HCT116 (cell line): ENCODE data around the gene IFT122. TPM values are rescaled to one million over a fixed set of nuclear protein-coding genes. Genes with fewer than 3 reads are reported as not detected.

Source experiments
- ATAC-seq: fragments of 200-7000 bp; cut with Tn5 transposase; 2 replicates; pipeline ENCODE4 v1.9.1; 2020; ENCODE audit warnings: mild to moderate bottlenecking, moderate library complexity
- BruUV-seq: library from RNA; stranded (reverse); fragments of 400-500 nt; replicated peaks from 2 replicates; lab custom pipeline; 2021; lab: Mats Ljungman, UMichigan
- CTCF ChIA-PET: fragments of 300-600 bp; sonication (Branson Sonifier 250); formaldehyde crosslinking; loops from one replicate; lab custom pipeline; 2021; ENCODE audit warnings: antibody characterized with exemption; lab: Charles Lee
- POLR2A ChIA-PET: fragments of 300-600, 350-600 bp; sonication (Branson Sonifier 250); formaldehyde crosslinking; loops from one replicate; lab custom pipeline; 2021; ENCODE audit warnings: antibody characterized with exemption; lab: Charles Lee
- RAD21 ChIA-PET, 2 experiments: fragments of 300-600 bp; sonication (Branson Sonifier 250); formaldehyde crosslinking; loops; one replicate each; lab custom pipeline; 2023; ENCODE audit warnings: low total read pairs in 2 of 2; ENCODE audit not compliant: uncharacterized antibody in 2 of 2, unreplicated experiment in 2 of 2, low non-redundant PET in 1 of 2; lab: Charles Lee
- DNase-seq: peaks from one replicate; pipeline ENCODE4 v3.0.0-alpha.2; 2010; ENCODE audit warnings: low read depth, low spot score
- H2AFZ ChIP-seq: fragments of 200-600 bp; shearing (Covaris generic), sonication (generic); 2 replicates; pipeline ENCODE4 v1.6.1; 2017; ENCODE audit warnings: low read depth, mixed run types, mixed read lengths, antibody characterized with exemption, low read length; ENCODE audit not compliant: poor library complexity, severe bottlenecking
- H3K27ac ChIP-seq: 2 replicates; pipeline ENCODE4 v1.5.1; 2012; ENCODE audit warnings: low read depth, low read length
- H3K27me3 ChIP-seq: fragments of 200-600 bp; sonication (generic); 2 replicates; pipeline ENCODE4 v1.6.1; 2016; ENCODE audit warnings: mixed run types, low read length, mixed read lengths; ENCODE audit not compliant: insufficient read depth
- H3K36me3 ChIP-seq, 2 experiments: fragments of 200-500 bp in 1 of 2; fragments of 200-600 bp in 1 of 2; sonication (Bioruptor generic) in 1 of 2; sonication (generic) in 1 of 2; 2 replicates each; pipeline versions ENCODE4 v1.5.1 to v1.6.1; 2014 to 2016; ENCODE audit warnings: low read length in 2 of 2, inconsistent platforms in 1 of 2, mixed read lengths in 1 of 2, mixed run types in 1 of 2; ENCODE audit not compliant: insufficient read depth in 2 of 2, control insufficient read depth in 1 of 2
- H3K4me1 ChIP-seq, 2 experiments: fragments of 200-600 bp in 1 of 2; sonication (generic) in 1 of 2; 2 replicates each; pipeline versions ENCODE4 v1.5.1 to v1.6.1; 2012 to 2017; ENCODE audit warnings: low read length in 2 of 2, inconsistent platforms in 1 of 2, mild to moderate bottlenecking in 1 of 2, mixed read lengths in 1 of 2, mixed run types in 1 of 2, moderate library complexity in 1 of 2; ENCODE audit not compliant: insufficient read depth in 2 of 2, control insufficient read depth in 1 of 2
- H3K4me2 ChIP-seq: fragments of 200-600 bp; sonication (generic); 2 replicates; pipeline ENCODE4 v1.6.1; 2017; ENCODE audit warnings: mixed run types, low read length, mixed read lengths
- H3K4me3 ChIP-seq, 2 experiments: fragments of 200-600 bp in 1 of 2; sonication (generic) in 1 of 2; replicated peaks in 1 of 2; 2 replicates each; pipeline ENCODE4 v1.5.1; 2011 to 2016; ENCODE audit warnings: low read length in 2 of 2, control low read depth in 1 of 2, low read depth in 1 of 2, mild to moderate bottlenecking in 1 of 2, mixed read lengths in 1 of 2, mixed run types in 1 of 2
- H3K79me2 ChIP-seq: fragments of 200-600 bp; sonication (generic); 2 replicates; pipeline ENCODE4 v1.6.1; 2017; ENCODE audit warnings: mild to moderate bottlenecking, mixed run types, low read length, moderate library complexity, mixed read lengths; ENCODE audit not compliant: insufficient read depth
- H3K9ac ChIP-seq: fragments of 200-600 bp; sonication (generic); 2 replicates; pipeline ENCODE4 v1.6.1; 2016; ENCODE audit warnings: low read length, mixed read lengths
- H3K9me2 ChIP-seq: fragments of 200-600 bp; sonication (generic), shearing (Covaris generic); 2 replicates; pipeline ENCODE4 v1.6.1; 2017; ENCODE audit warnings: mixed run types, mild to moderate bottlenecking, moderate library complexity; ENCODE audit not compliant: insufficient read depth
- H3K9me3 ChIP-seq, 2 experiments: fragments of 200-500 bp in 1 of 2; fragments of 200-600 bp in 1 of 2; sonication (Bioruptor generic) in 1 of 2; sonication (generic) in 1 of 2; 2 replicates each; pipeline ENCODE4 v1.6.1; 2014 to 2017; ENCODE audit warnings: low read length in 2 of 2, mixed read lengths in 2 of 2, inconsistent platforms in 1 of 2, low read depth in 1 of 2, mild to moderate bottlenecking in 1 of 2, mixed run types in 1 of 2, moderate library complexity in 1 of 2; ENCODE audit not compliant: control insufficient read depth in 1 of 2, insufficient read depth in 1 of 2
- H4K20me1 ChIP-seq: fragments of 200-600 bp; sonication (generic), shearing (Covaris generic); 2 replicates; pipeline ENCODE4 v1.6.1; 2017; ENCODE audit warnings: mixed run types, mild to moderate bottlenecking, moderate library complexity; ENCODE audit not compliant: insufficient read depth
- ELF1 ChIP-seq: IDR thresholded peaks from 2 replicates; pipeline ENCODE4 v1.6.1; 2012; ENCODE audit warnings: low read depth, borderline replicate concordance
- EZH2 ChIP-seq: fragments of 200-600 bp; sonication (generic); IDR thresholded peaks from 2 replicates; pipeline ENCODE4 v1.6.1; 2017; ENCODE audit warnings: antibody characterized with exemption, mixed run types
- FOSL1 ChIP-seq: IDR thresholded peaks from 2 replicates; pipeline ENCODE4 v1.6.1; 2012; ENCODE audit warnings: low read depth
- JUND ChIP-seq: IDR thresholded peaks from 2 replicates; pipeline ENCODE4 v1.6.1; 2012
- POLR2A ChIP-seq: IDR thresholded peaks from 2 replicates; pipeline ENCODE4 v1.7.0; 2011; ENCODE audit warnings: borderline replicate concordance; ENCODE audit not compliant: insufficient read depth, insufficient read length; ENCODE audit errors: extremely low read depth
- REST ChIP-seq: IDR thresholded peaks from 2 replicates; pipeline ENCODE4 v1.6.1; 2012; ENCODE audit warnings: low read depth
- ZBTB33 ChIP-seq: IDR thresholded peaks from 2 replicates; pipeline ENCODE4 v1.6.1; 2011; ENCODE audit warnings: mild to moderate bottlenecking, low read length, moderate library complexity; ENCODE audit not compliant: insufficient replicate concordance; ENCODE audit errors: extremely low read depth
- intact Hi-C: fragments of 100-400 bp; cut with micrococcal nuclease; formaldehyde crosslinking; loops from 2 replicates; pipeline ENCODE4 v1.10.0; 2022
- total RNA-seq: library from RNA; stranded (reverse); gene quantifications from one replicate; pipeline ENCODE4 v1.2.1, GENCODE V29; 2021; ENCODE audit not compliant: unreplicated experiment

Gene IFT122
- total RNA-seq, 1 experiment from 2014 or later: 21.4 TPM

GRCh38 chr3:129530251-129530791, 90.3 kb downstream of the IFT122 start:
- ChIA-PET CTCF (no interaction called here), POLR2A (no interaction called here), RAD21 (no interaction called here)
- Histone ChIP-seq H3K27me3 (no peaks in the 10 kb centered on the region), H3K4me1 (peaks cover 0 to 4% of the 10 kb centered on the region in 2 experiments; a peak in 1 of 4 replicates), H3K36me3 (no peaks in the 10 kb centered on the region), H3K9ac (no peak overlapping the region), H2AFZ (no peak overlapping the region), H4K20me1 (no peaks in the 10 kb centered on the region), H3K79me2 (no peaks in the 10 kb centered on the region), H3K9me2 (no peaks in the 10 kb centered on the region), H3K4me3 (no peak overlapping the region), H3K27ac (no peak overlapping the region), H3K4me2 (no peak overlapping the region), H3K9me3 (no peaks in the 10 kb centered on the region)
- DNase-seq (no peak), ATAC-seq (no peak)
- BruUV-seq: no TSS peak
- TF ChIP-seq ELF1: no peak
- intact Hi-C loops: no loop called here

GRCh38 chr3:129530821-129531220, 90.8 kb downstream of the IFT122 start:
- Histone ChIP-seq H3K9ac (no peak overlapping the region), H3K4me1 (peaks cover 0 to 4% of the 10 kb centered on the region in 2 experiments; a peak in 1 of 4 replicates), H3K36me3 (no peaks in the 10 kb centered on the region), H2AFZ (no peak overlapping the region), H4K20me1 (no peaks in the 10 kb centered on the region), H3K9me3 (no peaks in the 10 kb centered on the region), H3K4me2 (no peak overlapping the region), H3K27ac (no peak overlapping the region), H3K79me2 (no peaks in the 10 kb centered on the region), H3K27me3 (no peaks in the 10 kb centered on the region), H3K4me3 (no peak overlapping the region), H3K9me2 (no peaks in the 10 kb centered on the region)
- intact Hi-C loops: no loop called here
- ChIA-PET RAD21 (no interaction called here), POLR2A (no interaction called here), CTCF (no interaction called here)
- TF ChIP-seq EZH2: no peak
- TF ChIP-seq JUND: no peak
- TF ChIP-seq ZBTB33: no peak
- TF ChIP-seq FOSL1: no peak
- TF ChIP-seq REST: no peak
- no peak for TF ChIP-seq ELF1
- TF ChIP-seq POLR2A: no peak
- no peak for DNase-seq
- no TSS peak for BruUV-seq
- ATAC-seq: no peak
